Measurements from ENCODE around the gene NME4.

The NME4 gene

DNA sequence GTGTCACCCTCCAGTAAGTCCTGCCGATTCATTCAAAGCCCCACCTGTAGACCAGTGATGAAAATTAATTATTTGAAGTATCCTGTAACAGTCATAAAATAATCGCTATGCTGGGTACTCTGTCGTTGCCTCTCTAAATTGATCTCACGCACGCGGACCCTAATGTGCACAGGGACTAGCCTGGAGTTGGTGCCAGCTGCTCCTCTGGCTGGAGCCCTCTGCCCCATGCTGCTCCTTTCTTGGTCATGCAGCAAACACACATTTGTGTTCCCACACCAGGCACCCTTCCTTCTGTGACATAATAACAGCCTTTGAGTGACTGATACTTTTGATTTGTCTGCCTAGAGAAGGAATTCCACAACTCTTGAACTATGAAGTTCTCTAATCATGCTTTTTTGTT is 44.4 kb downstream of the NME4 start:
- DNase-seq = no peak

DNA sequence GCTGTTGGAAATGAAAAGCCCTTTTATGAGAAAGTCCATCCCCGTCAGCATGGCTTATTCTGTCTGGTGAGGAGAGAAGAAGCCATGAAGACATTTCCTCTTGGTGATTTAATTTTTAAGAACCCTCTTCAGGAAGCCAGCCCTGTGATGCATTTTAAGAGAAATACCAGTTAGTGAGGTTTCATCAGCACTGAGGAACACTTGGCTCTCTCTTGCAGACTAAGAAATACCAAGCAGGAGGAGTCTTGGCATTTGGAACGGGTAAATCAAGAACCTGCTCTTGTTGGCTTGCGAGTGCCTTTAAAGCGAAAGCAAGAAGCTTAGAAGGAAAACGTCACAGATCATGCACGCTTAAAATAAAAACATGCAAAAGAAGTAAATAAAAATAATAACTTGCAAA is 46.0 kb downstream of the NME4 start:
- DNase-seq = no peak

GRCh38 chr16:444027-444426 is 47.0 kb downstream of the NME4 start:
- no peak for DNase-seq

DNA sequence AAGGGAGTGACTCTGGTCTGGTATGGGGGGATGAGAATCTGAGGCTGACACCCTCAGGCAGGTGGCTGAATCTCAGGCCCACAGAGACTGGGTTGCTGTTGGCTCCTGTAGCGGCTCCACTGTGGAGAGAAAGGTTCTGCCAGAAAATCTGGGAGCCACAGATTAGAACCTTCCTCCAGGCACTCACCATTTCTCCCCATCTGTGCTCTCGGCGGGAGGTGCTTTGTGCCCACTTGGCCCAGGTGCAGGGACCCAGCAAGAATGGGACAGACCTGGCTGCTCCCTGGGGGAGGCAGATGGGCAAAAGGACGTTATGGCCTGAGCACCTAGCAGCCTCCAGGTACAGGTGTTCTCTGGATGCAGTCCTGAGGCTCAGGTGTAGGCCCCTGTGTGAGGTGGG is 48.6 kb downstream of the NME4 start:
- DNase-seq = no peak

All from DMS53 (cell line).